ENCODE measurements around the gene BPIFB3.

DNA sequence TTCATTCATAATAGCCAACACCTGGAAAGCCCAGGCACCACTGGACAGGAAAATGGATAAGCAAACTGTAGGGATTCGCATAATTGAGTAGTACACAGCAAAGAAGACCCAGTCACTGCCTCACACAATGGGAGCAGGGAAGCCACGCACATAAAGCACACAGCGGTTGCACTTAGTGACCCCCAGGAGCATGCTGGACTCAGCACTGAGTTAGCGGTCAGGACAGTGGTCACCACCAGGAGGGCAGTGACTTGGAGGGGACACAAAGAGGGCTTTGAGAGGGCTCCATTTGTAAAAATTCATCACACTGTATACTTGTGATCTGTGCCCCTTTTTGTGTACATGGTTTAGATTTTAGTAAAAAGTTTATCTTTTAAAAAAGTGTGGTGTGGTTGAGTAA lies 2.4 kb upstream of the BPIFB3 start:
- TF ChIP-seq, protein P1, sequence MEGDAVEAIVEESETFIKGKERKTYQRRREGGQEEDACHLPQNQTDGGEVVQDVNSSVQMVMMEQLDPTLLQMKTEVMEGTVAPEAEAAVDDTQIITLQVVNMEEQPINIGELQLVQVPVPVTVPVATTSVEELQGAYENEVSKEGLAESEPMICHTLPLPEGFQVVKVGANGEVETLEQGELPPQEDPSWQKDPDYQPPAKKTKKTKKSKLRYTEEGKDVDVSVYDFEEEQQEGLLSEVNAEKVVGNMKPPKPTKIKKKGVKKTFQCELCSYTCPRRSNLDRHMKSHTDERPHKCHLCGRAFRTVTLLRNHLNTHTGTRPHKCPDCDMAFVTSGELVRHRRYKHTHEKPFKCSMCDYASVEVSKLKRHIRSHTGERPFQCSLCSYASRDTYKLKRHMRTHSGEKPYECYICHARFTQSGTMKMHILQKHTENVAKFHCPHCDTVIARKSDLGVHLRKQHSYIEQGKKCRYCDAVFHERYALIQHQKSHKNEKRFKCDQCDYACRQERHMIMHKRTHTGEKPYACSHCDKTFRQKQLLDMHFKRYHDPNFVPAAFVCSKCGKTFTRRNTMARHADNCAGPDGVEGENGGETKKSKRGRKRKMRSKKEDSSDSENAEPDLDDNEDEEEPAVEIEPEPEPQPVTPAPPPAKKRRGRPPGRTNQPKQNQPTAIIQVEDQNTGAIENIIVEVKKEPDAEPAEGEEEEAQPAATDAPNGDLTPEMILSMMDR (IDR thresholded peaks at IDR 0.05) = no peak
- TF ChIP-seq SIN3A (IDR thresholded peaks at IDR 0.05; ENCODE audit: borderline replicate concordance, insufficient read depth, low read depth, low read length) (no peak), POLR2AphosphoS5 (IDR thresholded peaks at IDR 0.05; ENCODE audit: low read depth, low read length) (no peak)
- TF ChIP-seq, protein P2, sequence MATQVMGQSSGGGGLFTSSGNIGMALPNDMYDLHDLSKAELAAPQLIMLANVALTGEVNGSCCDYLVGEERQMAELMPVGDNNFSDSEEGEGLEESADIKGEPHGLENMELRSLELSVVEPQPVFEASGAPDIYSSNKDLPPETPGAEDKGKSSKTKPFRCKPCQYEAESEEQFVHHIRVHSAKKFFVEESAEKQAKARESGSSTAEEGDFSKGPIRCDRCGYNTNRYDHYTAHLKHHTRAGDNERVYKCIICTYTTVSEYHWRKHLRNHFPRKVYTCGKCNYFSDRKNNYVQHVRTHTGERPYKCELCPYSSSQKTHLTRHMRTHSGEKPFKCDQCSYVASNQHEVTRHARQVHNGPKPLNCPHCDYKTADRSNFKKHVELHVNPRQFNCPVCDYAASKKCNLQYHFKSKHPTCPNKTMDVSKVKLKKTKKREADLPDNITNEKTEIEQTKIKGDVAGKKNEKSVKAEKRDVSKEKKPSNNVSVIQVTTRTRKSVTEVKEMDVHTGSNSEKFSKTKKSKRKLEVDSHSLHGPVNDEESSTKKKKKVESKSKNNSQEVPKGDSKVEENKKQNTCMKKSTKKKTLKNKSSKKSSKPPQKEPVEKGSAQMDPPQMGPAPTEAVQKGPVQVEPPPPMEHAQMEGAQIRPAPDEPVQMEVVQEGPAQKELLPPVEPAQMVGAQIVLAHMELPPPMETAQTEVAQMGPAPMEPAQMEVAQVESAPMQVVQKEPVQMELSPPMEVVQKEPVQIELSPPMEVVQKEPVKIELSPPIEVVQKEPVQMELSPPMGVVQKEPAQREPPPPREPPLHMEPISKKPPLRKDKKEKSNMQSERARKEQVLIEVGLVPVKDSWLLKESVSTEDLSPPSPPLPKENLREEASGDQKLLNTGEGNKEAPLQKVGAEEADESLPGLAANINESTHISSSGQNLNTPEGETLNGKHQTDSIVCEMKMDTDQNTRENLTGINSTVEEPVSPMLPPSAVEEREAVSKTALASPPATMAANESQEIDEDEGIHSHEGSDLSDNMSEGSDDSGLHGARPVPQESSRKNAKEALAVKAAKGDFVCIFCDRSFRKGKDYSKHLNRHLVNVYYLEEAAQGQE (IDR thresholded peaks at IDR 0.05; ENCODE audit: insufficient read depth in 1 of 2, low read depth in 2 of 2, low read length in 1 of 2) = no peak

All from Panc1 (cell line).